Hypothalamus (tissue), 51 donors: ENCODE results near the gene XRRA1.
"Not testable (repeated sequence)": the region's sequence is repeated elsewhere in the genome, so short reads cannot be mapped to it uniquely, and the experiment has no call there.

Experiments used
- DNase-seq, 51 donors: peaks; one replicate each; lab custom pipeline; 2025; lab: John Stamatoyannopoulos, UW

The XRRA1 gene

DNA sequence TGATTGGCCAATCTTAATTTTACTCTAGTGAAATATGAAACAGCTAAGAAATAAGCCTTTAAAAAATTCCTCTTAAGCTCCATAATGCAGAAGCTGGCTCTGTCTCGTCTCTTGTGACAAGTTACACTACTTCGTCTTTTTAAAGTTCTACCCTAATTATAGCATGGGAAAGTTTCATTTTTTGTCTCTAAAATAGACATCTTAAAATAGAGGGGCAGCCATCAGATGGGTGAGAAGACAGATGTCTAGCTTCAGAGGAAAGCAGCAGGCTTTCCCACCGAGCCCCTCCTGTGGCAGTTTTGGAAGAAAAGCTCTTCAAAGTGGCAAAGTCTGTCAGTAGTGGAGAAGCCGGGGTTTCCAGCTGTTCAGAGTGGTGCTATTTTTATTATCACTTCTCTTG lies 39.5 kb downstream of the XRRA1 start:
- DNase-seq, result no peak

DNA sequence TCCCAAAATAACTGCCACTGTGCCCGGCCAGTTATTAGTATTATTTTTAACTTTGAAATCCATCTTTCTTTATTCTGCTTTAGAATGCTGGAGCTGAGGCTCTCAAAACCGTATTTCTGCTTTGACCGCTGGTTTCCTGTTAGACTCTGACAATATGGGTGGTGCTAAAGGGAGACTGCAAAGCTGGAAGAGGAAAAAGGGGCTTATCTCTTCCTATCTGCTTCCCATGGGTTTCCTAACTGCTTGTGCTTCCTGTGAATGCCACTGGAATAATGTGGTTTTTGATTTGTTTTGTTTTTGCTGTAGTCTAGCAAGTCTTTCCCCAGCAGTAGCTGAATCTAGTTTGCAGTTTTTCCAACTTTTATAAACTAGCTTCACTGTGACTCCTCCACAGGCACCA lies 43.6 kb downstream of the XRRA1 start:
- DNase-seq, result no peak

DNA sequence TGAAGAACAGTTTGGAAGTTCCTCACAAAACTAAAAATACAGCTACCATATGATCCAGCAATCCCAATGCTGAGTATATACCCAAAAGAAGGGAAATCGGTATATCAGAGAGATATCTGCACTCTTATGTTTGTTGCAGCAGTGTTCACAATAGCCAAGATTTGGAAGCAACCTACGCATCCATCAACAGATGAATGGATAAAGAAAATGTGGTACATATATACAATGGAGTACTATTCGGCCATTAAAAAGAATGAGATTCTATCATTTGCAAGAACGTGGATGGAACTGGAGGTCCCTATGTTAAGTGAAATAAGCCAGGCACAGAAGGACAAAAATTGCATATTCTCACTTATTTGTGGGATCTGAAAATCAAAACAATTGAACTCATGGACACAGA lies 46.5 kb downstream of the XRRA1 start:
- no peak for DNase-seq

DNA sequence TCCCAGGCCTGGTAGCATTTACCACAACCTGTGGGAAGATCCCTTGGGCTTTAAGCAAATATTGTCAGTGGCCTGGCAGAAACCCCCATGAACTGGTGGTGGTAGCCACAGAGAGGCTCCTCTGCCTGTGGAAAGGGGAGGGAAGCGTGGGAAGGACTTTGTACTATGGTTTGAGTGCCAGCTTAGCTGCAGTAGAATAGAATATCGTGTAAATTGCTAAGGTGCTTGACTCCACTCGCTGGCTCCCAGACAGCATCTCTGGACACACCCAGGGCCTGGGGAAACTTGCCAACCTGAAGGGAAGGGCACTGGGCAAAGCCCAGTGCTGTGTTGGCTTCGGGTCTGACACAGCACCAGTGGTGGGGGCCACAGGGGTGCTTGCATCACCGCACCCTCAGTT lies 52.6 kb downstream of the XRRA1 start:
- no peak for DNase-seq

DNA sequence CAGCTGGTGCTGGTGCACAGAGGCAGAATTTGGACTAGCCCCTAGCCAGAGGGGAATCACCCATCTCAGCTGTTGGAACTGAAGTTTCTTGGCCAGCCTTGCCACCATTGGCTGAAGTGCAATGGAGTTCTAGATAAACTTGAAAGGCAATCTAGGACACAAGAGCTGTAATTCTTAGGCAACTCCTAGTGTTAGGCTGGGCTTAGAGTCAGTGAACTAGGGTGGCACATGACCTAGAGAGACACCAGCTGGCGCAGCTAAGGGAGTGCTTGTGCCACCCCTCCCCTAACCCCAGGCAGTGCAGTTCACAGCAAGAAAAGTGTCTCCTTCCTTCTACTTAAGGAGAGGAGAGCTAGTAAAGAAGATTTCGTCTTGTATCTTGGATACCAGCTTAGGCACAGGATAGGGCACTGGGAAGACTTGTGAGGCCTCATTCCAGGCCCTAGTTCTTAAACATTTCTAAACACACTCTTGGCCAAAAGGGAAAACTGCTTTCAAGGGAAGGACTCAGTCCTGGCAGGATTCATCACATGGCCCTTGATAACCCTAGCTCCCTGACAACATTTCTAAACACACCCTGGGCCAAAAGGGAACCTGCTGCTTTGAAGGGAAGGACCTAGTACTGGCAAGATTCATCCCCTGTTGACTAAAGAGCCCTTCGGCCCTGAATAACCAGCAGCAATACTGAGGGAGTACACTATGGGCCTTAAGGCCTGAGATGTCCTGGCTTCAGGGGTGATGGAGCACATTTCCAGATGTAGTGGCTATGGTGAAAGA lies 53.4 kb downstream of the XRRA1 start:
- DNase-seq, result no peak

DNA sequence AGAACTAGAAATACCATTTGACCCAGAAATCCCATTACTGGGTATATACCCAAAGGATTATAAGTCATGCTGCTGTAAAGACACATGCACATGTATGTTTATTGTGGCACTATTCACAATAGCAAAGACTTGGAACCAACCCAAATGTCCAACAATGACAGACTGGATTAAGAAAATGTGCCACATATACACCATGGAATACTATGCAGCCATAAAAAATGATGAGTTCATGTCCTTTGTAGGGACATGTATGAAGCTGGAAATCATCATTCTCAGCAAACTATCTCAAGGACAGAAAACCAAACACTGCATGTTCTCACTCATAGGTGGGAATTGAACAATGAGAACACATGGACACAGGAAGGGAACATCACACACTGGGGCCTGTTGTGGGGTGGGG lies 55.9 kb downstream of the XRRA1 start:
- DNase-seq, result not testable (repeated sequence)

DNA sequence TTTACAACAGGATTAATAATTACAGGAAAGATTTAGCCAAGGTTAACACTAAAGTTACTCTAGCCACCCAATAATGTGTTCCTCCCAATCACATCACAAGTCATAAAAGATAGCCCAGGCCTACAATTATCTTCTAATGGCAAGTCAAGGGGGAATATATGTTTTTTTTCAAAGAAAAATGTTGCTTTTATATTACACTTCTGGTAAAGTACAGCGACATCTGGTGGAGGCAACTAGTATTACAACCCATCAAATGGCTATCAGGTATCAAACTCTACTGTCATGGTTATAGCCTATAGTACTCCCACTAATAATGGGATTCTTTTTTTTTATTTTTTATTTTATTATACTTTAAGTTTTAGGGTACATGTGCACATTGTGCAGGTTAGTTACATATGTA lies 71.8 kb downstream of the XRRA1 start:
- no peak for DNase-seq

DNA sequence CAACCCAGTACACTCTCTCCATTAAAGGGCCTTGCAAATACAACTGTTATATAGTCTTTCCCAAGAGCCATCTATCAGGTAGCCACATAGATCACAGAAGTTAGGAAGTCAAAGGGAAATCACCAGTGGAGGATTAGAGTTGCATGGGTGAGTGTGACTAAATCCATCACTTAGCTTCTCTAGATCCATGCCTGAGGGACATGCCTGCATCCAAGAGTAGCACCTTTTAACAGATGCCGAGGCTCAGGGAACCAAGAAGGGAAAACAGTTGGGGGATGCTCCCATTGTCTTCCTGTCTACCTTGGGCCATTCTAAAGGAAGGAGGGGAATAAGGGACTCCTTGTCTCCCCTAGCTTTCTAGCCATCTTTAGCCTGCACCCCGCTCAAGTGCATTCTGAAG lies 77.9 kb downstream of the XRRA1 start:
- no peak for DNase-seq

DNA sequence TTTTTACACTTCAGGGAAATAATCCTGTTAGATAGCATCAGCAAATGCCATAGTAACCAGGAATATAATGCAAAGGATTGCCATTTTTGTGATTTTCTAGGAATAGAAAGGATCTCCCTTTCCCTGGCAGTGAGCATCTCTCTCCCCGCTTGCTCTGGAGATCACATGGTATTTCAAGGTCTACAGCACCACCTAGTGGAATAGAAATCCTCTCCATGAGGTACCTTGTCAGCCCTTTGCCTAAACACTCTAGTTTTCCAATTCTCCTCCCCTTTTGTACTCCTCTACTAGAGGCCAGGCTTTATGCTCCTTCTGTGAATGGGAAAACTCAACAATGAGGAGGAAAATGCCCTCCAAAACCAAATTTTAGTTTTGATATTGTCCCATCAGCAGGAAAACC lies 78.4 kb downstream of the XRRA1 start:
- no peak for DNase-seq

DNA sequence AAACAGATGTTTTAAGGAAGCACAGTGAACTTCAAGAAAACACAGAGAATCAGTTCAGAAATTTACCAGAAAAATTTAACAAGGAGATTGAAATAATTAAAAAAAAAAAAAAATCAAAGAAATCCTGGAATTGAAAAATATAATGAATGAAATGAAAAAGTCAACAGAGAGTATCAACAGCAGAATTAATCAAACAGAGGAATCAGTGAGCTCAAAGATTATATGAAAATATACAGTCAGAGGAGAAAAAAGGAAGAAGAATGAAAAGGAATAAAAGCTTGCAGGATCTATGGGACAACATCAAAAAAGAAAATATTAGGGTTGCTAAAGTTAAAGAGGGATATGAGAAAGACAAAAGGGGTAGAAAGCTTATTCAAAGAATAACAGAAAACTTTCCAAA lies 82.3 kb downstream of the XRRA1 start:
- DNase-seq, result no peak

DNA sequence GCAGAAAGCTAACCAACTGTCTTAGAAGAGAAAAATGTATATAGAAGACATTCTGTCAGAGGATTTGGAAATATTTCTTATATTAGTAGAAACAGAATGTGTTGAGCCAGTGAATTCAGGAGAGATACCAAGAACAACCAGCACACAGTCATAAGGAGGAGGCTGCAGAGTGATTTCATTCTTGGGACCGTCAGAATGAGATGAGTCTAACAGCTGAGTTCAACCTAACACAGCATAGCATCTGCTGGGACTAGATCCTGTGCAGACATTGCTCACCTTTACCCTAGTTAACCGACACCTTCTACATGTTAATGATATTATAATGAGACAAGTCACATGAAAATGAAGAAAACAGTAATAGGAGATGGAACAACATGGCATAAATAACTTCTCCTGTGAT lies 85.5 kb downstream of the XRRA1 start:
- no peak for DNase-seq

DNA sequence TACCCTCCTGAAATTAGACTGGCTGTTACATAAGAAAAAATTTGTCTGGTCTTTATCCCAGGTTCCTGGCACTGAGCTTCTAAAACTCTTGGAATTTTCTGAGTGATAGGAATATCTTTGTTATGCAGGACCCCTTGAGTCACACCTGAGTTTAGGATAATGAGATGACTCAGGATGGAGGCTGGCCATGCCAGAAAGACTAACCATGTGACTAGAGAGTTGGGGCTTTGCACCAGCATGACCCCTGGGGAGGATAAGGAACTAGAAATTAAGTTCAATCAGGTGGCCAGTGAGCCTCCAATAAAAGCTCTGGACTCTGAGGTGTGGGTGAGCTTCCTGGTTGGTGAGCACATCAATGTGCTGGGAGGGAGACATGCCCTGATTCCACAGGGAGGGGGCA lies 88.1 kb downstream of the XRRA1 start:
- DNase-seq, result no peak

DNA sequence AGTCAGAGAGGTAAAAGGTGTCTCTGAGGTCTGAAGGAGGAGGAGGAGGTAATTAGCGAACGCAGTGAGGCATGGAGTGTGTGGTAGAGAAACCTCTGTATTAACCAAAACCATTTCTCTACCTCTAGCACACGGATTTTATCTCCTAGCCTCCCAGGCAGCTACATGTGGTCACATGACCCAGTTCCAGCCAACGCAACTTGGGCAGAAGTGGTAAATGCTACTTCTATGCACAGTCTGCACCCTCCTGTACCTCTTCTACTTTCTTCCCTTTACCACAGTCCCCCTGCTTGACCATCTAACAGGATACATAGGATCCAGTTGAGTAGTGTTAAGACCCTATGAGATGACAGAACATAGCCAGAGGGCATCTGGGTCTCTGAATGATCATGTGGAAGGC lies 95.7 kb downstream of the XRRA1 start:
- DNase-seq, result no peak

DNA sequence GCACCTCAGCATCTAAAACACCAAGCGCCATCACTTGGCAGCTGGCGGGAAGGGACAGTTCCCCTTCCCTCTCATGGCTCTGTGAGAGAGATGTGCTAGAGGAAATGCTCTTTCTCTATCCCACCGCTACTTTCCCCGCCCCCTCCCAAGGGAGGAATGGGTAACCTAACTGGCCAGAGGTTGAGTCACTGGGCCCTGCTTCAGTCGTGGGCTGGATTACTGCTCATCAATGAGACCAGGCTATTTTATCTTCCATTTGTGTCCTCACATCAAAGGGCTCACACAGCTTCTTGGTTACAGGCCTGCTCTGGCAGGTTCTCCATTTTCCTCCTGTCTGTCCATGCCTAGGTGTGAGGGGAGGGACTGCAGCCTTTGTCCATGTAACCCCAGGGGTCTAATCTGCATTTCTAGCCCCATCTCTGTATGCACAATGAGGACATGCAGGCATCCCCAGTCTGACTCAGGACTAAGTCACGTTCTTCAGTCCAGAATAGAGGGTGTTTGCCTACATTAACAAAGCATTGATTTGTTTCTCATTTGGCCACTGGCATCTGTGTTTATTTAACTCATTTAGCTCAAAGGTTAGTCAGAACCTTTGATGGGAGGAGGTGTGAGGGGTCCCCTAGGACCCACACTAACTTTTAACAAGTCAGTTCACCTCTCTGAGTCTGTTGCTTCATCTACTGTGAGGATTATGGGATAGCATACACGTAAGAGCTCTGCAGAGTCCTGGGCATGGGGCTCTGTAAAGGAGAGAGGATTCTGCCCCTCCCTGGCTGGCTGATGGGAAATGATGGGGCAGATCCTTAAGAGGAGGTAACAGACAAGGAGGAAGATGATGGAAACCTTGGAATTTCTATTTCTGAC lies 99.1 kb downstream of the XRRA1 start:
- DNase-seq, result no peak

DNA sequence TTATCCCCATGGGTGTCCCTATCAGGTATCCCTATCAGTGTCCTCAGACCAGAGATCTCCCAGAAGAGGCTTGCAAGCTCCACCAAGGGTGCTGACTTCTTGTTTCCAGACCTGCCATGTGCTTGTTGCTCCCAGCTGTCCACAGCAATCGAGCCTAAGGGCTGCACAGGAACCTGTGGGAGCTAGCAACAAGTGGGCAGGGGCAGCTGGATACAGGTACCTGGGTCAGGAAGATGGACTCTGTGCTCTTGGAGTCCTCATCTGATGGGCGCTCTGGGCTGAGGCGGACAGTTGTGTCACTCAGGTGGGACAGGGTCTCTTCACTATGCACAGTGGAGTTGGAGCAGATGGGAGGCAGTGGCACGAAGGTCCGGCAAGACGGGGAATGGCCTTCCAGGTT lies 101.0 kb downstream of the XRRA1 start:
- DNase-seq, result no peak

DNA sequence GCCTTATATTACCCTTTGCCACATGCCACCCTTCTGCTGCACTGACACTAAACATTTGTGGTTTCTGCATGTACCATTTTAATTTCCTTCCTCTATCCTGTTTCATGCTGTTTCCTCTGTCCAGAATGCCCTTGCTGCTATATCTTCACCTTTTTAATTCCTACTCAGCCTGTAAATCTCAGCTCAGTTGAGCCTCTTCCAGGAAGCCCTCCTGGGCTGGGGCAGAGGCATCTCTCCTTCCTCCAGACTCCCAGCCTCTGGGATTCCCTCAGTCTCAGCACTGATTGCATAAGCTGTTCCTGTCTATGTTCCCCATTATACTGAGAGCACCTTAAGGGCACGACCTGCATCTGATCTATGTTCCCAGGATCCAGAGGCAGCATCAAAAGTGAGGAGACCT lies 101.5 kb downstream of the XRRA1 start:
- no peak for DNase-seq

DNA sequence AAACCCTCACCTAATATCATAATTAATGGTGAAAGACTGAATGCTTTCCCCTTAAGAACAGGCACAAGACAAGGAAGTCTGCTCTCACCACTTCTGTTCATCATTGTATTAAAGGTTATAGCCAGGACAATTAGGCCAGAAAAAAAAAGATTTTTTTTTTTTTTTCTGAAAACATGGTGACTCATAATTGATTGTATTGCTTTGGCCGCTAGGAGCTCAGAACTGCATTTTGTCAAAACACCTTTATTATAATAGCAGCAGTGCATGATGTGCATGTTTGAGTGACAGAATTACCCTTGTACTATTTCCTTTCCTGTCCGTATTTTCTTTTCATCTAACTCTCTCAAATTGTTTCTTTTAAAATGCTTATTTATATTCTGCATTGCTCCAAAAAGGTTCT lies 102.1 kb downstream of the XRRA1 start:
- DNase-seq, result no peak

DNA sequence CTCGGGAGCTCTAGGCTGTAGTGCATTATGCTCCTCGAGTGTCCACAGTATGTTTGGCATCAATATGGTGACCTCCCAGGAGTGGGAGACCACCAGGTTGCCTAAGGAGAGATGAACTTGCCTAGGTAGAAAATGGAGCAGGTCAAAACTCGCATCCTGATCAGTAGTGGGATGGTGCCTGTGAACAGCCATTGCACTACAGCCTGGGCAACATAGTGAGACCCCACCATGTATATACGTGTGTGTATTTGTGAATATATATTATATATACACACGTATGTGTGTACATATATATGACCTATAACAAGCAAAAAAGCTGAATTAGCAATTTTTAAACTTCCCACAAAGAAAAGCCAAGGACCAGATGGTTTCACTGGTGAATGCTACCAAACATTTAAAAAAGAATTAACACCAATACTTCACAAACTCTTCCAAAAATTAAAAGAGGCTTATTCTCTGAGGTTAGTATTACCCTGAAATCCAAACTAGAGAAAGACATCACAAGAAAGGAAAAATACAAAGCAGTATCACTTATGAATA lies 102.8 kb downstream of the XRRA1 start:
- no peak for DNase-seq

DNA sequence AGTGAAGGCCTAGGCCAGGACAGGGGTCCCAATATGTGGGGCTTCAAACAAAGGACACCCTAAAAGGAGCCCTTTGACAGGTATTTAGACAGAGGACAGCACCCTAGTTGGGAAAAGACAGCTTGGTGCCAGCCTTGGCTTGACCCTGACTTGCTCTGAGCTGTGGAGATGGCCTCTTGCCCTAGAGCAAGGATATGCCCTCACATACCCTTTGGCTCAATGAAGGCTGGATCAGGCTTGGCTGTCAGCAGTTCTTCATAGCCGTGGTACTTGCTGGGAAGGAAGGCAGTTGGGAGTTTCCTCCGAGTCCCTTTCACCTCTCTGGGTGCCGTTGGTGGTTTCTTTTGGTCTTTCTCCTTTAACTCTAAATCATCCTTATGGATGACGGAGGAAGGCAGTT lies 104.0 kb downstream of the XRRA1 start:
- DNase-seq, result no peak

DNA sequence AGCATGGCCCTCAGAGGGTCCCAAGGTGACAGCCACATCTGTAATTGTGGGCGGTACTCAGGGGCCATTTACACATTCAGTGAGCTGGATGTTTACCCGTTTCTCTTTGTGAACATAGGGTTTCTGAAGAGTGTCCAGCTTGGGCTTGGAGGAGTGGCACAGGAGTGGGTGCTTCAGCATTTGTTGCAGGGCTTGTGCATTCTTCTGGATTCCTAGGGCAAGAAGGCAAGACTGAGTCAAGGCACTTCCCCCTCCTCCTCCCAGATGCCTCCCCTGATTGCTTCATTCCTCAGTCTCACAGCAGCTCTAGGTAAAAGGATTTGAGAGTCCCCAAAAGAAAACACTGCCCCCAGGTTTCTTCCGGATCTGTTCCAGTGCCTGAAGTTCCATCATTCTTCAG lies 104.8 kb downstream of the XRRA1 start:
- no peak for DNase-seq

DNA sequence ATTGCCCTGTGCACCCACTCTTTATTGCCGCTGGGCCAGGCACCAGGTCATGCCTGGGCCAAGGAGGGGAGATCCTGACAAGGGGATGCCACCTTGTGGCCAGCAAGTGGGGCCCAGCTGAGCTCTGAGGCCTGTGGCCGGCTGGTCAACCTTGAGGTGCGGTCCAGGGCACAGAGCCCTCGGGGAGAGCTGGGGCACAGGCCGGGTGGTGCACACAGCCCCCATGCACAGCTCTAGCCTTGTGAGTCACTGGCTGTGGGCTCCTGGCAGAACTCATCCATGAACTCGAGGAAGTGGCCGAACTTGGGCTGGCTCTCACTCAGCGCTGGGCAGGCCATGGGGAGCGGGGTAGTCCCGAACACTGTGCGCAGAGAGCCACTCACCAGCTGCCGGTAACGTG lies 105.9 kb downstream of the XRRA1 start:
- peak in 2 of 51 donors; percentile 16 to 22 for DNase-seq

DNA sequence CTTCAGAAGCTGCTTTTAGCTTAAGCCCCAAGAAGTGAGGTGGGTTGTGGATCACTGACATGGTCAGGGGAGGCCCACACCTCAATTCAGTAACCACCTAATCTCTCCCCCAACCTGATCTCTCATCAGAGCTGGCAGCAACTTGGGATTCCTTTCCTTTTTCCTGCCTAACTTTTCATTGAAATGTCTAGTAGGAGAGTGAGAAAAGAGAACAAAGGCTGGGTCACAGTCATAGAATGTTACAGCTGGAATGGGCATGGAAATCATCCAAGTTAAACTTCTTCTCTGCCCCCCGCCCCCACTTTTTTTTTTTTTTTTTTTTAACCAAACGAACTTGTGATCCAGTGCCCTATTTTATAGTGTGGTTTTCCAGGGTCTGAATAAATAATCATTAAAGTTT lies 108.4 kb downstream of the XRRA1 start:
- no peak for DNase-seq
